GM08714 (cell line): Measurements from ENCODE around the gene CCDC71L.

Source experiments
- H3K4me3 ChIP-seq: fragments of 200-500 bp; sonication (Bioruptor generic); 2 replicates; pipeline ENCODE4 v1.5.1; 2014; ENCODE audit warnings: mild to moderate bottlenecking, low read length, inconsistent platforms
- ZNF274 ChIP-seq: IDR thresholded peaks from 2 replicates; pipeline ENCODE4 v1.6.1; 2012; ENCODE audit warnings: mild to moderate bottlenecking, low read depth, low read length

CCDC71L gene

DNA sequence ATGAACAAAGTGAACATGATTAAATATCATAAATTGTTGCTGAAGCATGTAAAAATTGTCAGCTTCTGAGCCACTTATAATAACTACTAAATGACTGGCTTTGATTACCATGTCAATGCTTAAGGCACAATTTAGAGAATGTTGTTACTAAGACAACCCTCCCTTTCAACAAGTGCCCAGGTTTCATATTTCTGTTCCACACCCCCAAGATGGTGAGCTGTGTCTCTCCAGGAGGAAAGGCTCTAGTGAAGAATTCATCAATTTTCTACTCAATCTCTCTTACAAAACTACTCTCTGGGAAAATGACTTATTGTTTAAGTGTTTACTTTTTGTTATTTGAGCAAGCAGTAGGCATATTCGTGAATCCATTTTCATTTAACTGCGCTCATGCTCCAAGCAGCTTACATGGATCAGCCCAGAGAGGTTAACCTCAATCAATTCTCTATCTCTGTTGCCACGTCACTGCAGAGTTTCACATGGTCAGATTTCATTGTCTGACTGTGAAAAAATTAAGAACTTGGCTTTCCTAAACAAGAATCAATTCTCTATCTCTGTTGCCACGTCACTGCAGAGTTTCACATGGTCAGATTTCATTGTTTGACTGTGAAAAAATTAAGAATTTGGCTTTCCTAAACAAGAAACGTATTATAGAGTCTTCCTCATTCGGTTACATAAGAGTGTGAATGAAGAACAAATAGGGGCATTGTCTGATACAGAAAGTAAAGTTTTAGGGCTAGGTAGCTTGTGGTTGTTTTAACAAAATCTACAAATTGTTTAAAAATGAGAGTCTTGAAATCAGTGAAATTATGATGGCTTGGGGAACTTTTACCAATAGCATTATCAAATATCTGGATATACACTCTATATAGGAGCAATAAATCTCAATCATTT, 49.7 kb downstream of the CCDC71L start:
- H3K4me3 ChIP-seq: no peak overlapping the region
- no peak for TF ChIP-seq ZNF274

DNA sequence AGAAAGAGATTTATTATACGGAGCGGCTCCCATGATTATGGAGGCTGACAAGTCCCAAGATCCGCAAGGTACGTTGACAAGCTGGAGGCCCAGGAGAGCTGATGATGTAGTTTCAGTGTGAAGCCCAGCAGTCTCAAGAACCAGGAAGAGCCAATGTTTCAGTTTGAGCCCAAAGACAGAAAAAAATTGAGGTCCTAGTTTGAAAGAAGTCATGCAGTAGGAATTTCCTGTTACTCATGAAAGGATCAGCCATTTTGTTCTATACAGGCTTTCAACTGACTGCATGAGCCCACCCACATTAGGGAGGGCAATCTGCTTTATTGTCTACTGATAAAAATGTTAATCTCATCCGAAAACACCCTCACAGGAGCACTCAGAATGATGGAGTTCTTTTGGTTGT, 51.5 kb downstream of the CCDC71L start:
- H3K4me3 ChIP-seq: no peak overlapping the region
- no peak for TF ChIP-seq ZNF274

DNA sequence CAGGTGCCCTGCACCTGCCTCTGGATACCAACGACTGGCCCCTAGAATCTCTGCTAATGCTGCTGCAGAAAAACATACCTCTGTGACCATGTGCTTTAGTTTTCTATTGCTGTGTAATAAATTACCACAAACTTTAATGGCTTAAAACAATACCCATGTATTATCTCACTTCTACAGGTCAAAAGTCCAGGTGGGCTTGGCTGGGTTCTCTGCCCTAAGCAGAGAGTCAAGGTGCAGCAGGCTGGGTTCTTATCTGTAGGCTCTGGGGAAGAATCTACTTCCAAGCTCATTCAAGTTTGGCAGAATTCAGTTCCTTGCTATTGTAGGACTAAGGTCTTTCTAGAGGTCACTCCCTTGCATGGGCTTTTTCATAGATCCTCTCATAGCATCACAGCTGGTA, 52.3 kb downstream of the CCDC71L start:
- no peak overlapping the region for H3K4me3 ChIP-seq
- no peak for TF ChIP-seq ZNF274
